IPS-15b (cell line): ENCODE results near the gene GSDME.

Source experiments
- H3K27me3 ChIP-seq: one replicate; pipeline ENCODE4 v1.6.1; 2013; ENCODE audit warnings: low read length; ENCODE audit not compliant: control insufficient read depth, insufficient read depth
- H3K36me3 ChIP-seq: one replicate; pipeline ENCODE4 v1.6.1; 2013; ENCODE audit warnings: low read length; ENCODE audit not compliant: control insufficient read depth, insufficient read depth
- H3K4me1 ChIP-seq: one replicate; pipeline ENCODE4 v1.6.1; 2013; ENCODE audit warnings: mild to moderate bottlenecking, low read length; ENCODE audit not compliant: control insufficient read depth, insufficient read depth
- H3K4me3 ChIP-seq: one replicate; pipeline ENCODE4 v1.5.1; 2013; ENCODE audit warnings: low read depth, low read length
- H3K9ac ChIP-seq: one replicate; pipeline ENCODE4 v1.6.1; 2013; ENCODE audit warnings: low read depth, mild to moderate bottlenecking, low read length
- H3K9me3 ChIP-seq: one replicate; pipeline ENCODE4 v1.6.1; 2013; ENCODE audit warnings: mild to moderate bottlenecking, low read length; ENCODE audit not compliant: control insufficient read depth, insufficient read depth

GSDME gene

GRCh38 chr7:24653316-24654085 is 103.8 kb downstream of the GSDME start:
- no peak overlapping the region for H3K4me3 ChIP-seq
- H3K4me1 ChIP-seq = no peaks in the 10 kb centered on the region
- H3K27me3 ChIP-seq = no peaks in the 10 kb centered on the region
- no peaks in the 10 kb centered on the region for H3K36me3 ChIP-seq
- H3K9ac ChIP-seq = no peak overlapping the region
- no peaks in the 10 kb centered on the region for H3K9me3 ChIP-seq

GRCh38 chr7:24652251-24652939 is 104.9 kb downstream of the GSDME start:
- Histone ChIP-seq H3K9ac (no peak overlapping the region), H3K4me3 (no peak overlapping the region), H3K27me3 (no peaks in the 10 kb centered on the region), H3K36me3 (no peaks in the 10 kb centered on the region), H3K9me3 (no peaks in the 10 kb centered on the region), H3K4me1 (no peaks in the 10 kb centered on the region)
